Hepatocyte (in vitro differentiated cells): ENCODE data around the gene PRRT1B.

ENCODE experiments used
- EZH2 ChIP-seq: fragments of 200-600 bp; sonication (generic); IDR thresholded peaks from 2 replicates; pipeline ENCODE4 v1.6.1; 2016; ENCODE audit warnings: antibody characterized with exemption, mild to moderate bottlenecking, borderline replicate concordance
- EZH2phosphoT487 ChIP-seq: fragments of 200-600 bp; sonication (generic); IDR thresholded peaks from one replicate; pipeline ENCODE4 v1.6.1; 2018; ENCODE audit warnings: antibody characterized with exemption, mild to moderate bottlenecking, low read depth, moderate library complexity; ENCODE audit not compliant: unreplicated experiment, severe bottlenecking

DNA sequence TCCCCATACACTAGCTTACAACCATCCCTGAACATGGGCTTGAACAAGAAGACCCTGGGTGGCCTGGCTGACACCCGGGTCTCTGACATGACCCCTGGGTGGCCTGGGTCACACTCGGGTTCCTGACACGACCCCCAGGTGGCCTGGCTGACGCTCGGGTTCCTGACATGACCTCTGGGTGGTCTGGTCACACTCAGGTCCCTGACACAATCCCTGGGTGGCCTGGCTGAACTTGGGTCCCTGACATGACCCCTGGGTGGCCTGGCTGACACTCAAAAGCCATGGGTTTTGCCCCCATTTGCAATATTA lies 38.0 kb downstream of the PRRT1B start:
- TF ChIP-seq EZH2phosphoT487 (no peak), EZH2 (no peak)
